ENCODE measurements around the gene FAM240B. TPM values are rescaled to one million over a fixed set of nuclear protein-coding genes. Genes with fewer than 3 reads are reported as not detected.

FAM240B gene
- total and polyA plus RNA-seq, 2 experiments from 2014 or later = not detected

Small RNA genes lying within 50 kb of the gene (small RNA-seq; reads per million reads assigned to genes)
- not detected for gene RNU6-765P (ENCODE audit: low replicate concordance)

Other genes starting within 250 kb of the FAM240B start
- 2.4 and 2.7 TPM in 2 replicates for gene ANKRD18A, start 99.5 kb downstream of the FAM240B start, total RNA-seq (2014; rRNA removed; shearing (Covaris generic))
- 4.7 and 6.9 TPM in 2 replicates for gene ANKRD18A, start 99.5 kb downstream of the FAM240B start, polyA plus RNA-seq (2016; fragmentation: Nextera tagmentation; extraction: Ambion mirVana)

All from GM23338 (cell line).